HG03135 (cell line): ENCODE results near the gene MTERF4.

Experiments used
- ATAC-seq: cut with Tn5 transposase; IDR thresholded peaks from one replicate; pipeline ENCODE4 v1.9.1; 2021; ENCODE audit warnings: mild to moderate bottlenecking, moderate library complexity; ENCODE audit not compliant: unreplicated experiment

Gene MTERF4

DNA sequence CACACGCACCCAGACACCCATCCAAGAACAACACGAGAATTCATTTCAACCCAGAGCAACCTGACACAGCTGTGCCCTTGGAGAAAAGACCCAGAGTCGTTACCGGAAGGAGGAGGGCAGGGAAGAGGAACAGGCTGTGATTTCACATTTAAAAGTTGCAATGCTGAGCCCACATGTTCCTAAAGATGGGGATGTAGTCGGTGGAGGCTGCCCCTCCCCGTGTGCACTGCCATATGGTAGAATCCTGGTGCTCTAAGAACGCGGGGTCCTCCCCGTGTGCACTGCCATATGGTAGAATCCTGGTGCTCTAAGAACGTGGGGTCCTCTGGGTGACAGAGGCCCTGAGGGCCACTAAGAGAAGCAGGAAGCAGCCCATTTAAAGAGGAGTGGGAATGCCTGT lies 10.9 kb downstream of the MTERF4 start:
- ATAC-seq = no peak

- no peak for ATAC-seq
Observed at GRCh38 chr2:241088791-241089732, 13.0 kb downstream of the MTERF4 start.

DNA sequence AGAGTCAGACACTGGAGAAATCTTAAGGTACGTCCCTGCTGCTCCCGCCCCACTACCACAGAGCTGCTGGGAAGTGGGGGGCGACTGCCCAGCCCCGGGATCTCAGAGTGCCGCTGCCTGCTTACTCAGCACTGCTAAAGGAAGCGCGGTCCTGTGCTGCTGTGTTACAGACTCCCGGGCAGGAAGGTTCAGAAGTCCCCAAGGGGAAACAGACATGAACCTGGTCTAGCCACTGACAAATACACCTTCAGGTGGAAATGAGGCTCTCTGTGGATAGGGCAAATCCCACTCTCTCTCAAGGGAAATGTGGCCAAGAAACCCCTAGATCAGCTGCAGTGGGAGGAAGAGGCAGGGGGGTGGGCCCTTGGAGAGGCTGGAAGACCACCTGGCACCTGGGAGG lies 13.7 kb downstream of the MTERF4 start:
- no peak for ATAC-seq

- no peak for ATAC-seq
Observed at GRCh38 chr2:241087420-241088268, 14.4 kb downstream of the MTERF4 start.

DNA sequence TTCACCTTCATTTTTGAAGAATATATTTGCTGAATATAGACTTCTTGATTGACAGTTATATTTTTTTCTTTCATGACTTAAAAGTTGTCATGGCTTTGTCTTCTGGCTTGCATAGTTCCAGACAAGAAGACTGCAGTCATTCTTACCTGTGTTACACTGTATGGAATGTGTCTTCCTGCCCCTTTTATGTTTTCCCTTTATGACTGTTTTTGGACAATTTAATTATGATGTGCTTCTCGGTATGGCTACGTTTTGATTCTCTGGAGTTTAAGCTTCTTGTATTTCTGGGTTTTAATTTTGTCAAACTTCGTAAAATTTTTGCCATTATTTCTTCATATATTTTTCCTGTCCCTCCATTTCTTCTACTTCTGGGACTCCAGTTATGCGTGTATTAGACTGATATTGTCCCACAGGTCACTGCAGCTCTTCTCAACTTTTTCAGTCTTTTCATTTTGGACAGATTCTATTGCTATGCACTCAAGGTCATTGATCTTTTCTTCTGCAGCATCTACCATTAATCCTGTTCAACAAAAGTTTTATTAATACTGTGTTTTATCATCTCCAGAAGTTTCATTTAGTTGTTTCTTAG lies 17.1 kb downstream of the MTERF4 start:
- no peak for ATAC-seq

DNA sequence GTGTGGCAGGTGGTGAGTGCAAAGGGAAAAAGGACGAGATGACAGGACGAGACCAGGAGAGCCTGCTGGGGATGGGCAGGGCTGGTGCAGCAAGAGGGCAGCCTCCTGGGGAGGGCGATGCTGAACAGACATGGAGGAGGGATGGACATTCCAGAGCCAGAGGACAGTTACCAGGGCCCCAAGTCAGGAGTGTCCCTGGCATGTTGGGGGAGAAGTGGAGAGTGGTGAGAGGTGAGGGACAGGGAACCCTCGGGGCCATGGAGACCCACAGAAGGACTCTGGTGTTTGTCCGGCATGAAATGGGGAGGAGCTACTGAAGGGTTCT lies 19.0 kb downstream of the MTERF4 start:
- no peak for ATAC-seq

DNA sequence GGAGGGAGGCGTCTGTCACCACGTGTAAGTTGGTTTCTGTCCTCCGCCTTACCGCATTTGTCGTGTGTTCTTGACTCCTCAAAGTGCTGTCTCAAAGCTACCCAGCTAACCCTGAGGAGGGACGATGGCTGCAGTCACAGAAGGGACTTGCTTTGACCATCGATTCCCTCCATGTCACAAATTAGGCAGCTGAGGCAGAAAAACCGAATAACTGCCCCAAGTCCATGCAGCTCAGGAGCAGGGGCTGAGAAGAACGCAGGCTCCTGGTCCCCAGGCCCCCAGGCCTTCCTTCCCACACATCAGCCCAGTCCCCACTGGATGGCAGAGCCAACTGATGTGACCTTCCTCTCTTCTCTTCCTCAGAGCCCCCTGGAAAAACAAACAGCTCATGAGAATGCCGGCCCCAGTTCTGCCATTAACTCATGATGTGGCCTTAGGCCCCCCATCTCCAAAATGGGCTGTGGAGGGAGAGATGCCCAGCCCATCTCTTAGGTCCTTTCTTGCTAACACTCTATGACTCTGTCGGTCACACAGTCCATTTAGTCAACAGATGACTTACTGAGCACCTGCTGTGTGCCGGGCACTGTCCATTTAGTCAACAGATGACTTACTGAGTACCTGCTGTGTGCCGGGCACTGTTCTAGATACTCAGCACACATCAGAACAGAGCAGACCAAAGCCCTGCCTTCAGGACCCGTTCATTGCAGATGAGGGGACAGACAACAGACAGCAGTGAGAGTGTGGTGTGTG lies 19.6 kb downstream of the MTERF4 start:
- no peak for ATAC-seq

- ATAC-seq = no peak
Observed at GRCh38 chr2:241081643-241082340, 20.3 kb downstream of the MTERF4 start.

DNA sequence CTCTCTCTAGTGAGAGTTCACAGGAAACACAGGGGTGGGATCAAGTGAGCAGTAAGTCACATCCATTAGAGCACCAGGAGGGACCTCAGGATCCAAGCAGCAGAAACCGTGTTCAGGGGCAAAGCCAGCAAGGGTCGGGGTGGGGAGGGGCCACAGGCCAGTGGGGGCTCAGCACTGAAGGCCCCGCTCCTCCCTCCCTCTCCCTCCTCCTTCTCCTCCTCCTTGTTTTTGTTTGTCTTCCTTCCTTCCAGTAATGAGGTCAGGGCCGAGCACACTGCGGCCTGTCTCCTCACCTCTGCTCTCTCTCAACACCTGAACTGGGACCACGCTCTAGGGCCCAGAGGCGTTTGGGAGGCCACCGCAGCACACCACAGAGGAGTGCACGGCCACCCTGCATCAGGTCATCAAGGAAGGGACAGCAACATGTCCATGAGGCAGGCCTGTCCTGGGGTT lies 20.9 kb downstream of the MTERF4 start:
- ATAC-seq = no peak

- no peak for ATAC-seq
Observed at GRCh38 chr2:241080405-241081189, 21.5 kb downstream of the MTERF4 start.

DNA sequence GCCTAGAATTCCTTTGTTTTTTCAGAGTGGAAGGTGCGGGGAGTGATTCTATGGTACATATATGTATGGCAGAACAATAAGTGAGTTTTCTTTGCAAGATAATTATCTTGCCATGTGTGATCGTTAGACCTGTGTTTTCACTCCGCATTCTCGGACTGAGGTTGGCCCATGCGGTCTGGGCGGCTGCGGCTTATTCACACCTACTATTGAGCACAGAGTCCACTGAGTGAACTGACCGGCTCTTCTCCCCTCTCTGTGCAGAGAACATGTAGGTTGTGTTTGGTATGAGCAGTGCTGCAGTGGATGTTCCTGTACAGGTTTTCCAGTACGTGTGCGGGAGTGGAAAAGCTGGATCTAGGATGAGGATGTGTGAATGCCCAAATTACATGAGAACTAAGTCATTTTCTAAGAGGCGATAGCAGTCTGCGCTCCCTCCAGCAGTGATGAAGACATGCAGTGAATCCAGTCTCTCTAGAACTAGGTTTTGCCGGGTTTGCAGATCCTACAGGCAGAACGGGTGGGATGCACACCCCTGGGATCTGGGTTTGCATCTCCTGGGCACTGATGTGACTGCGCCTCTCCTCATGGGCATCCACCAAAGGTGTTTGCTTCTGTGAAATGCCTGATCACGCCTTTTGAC lies 27.1 kb downstream of the MTERF4 start:
- ATAC-seq = no peak

DNA sequence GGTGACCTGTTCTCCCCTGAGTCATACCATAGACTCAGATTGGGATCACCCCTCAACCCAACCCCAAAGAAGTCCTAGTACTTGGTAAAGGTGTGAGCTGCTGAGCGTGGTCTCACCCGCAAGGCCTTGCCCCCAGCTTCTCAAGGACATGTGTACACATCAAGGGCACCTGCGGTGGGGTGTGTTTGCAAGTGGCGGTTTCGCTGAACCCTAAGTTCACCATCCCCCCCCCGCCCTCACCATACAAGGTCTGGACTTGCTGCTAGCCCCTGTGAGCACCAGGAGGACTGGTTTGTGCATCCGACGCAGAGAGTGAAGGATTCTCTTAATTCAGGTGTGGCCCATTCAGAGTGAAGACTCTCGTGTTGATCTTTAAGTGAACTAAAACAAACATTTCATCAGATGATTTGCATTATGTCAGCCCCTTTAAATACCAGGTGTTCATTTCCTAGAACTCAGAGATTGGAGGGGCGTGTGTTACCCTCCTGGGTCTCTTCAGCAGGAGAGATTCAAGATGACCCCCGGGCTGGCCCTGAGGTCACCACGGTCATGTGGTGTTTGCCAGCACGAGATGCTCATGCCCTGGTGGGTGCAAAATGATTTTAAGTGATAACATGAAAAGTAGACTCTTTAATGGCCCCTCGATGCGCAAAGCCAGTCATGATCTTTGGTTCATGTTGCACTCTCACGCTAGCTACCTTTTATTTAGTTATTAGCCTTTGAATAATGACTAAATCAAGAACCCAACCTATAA lies 27.8 kb downstream of the MTERF4 start:
- ATAC-seq = no peak

- ATAC-seq = no peak
Observed at GRCh38 chr2:241073166-241074064, 28.7 kb downstream of the MTERF4 start.

DNA sequence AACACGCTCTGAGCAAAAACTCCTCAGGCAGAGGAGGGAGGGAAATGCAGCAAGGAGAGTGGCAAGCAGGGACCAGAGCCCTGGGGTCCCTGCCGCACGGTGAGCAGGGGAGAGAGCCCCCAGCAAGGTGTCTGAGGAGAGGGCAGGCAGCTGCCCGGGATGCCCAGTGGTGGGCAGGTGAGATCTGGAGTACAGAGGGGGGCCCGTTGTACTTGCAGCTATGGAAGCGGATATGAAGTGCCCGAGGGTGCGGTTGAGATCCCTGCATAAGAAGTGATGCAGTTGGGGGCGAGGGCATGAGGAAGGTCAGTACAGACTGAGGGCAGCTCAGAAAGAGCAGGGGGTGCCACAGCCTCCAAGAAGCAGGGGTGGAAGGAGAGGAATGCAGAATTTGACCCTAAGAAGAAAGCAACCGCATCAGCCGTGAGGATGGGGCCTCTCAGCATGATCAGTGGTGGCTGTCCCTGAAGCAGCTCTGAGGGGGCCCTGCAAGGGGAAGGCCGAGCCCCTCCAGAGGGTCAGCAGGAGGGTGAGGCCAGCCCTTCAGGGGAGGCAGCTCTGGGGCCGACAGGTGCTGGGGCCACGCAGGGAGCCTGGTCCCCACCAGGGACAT lies 29.4 kb downstream of the MTERF4 start:
- ATAC-seq = no peak

- no peak for ATAC-seq
Observed at GRCh38 chr2:241072151-241072550, 29.9 kb downstream of the MTERF4 start.

DNA sequence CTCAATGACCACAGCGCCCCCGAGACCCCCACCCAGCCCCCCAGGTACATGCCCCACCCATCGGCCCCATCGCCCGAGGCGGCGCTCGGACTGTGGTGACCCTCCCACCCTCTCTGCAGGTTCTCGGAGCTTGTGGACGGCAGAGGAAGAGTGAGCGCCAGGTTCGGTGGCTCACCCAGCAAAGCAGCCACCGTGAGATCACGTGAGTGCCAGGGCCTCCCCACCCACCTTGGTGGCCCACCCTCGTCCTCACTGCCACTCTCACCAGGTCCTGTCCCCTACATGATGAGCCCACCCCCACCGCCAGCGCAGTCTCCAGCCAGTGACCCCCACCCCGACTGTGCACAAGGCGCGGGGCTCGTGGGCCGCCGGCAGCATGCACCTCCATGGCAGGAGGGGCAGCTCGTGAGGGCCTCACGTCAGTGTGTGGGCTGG lies 30.4 kb downstream of the MTERF4 start:
- ATAC-seq = no peak
